8988T (cell line): ENCODE measurements around the gene ELP4.

Experiments used
- DNase-seq: peaks from one replicate; pipeline ENCODE4 v3.0.0; 2011

ELP4 gene

DNA sequence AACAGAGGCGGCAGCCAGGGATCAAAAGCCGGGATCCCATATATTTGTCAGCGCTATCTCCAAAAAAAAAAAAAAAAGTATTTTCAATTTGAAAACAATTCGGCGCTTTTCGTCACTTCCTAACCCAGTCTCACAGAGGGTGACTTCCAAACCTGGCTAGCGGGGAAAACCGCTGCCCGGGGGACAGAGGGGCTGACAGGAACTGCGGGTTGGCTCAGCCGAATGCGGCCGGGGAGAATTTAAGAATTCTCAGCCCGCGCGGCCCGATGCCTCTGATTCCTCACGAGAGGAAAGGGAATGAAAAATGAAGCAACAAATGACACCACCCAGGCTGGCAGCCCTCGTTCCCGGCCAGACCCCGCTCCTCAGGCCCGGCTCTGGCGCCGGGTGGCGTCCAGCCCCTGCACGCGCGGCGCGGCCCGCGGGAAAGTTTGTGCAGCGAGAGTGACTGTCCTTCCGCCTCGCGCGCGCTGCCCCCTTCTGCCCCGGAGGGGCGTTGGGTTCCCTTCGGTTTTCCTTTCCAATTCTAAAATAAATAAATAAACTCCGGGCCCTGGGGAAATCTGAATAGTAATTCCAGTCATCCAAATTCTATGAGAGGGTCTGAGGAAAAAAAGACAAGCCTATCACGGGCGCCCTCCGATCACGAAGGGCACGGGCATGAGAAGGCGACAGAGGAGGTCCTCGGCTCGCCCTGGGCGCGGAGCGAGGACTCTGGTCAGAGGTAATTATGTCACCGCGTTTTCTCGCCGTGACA lies 306.3 kb downstream of the ELP4 start:
- peak; percentile 79 for DNase-seq

DNA sequence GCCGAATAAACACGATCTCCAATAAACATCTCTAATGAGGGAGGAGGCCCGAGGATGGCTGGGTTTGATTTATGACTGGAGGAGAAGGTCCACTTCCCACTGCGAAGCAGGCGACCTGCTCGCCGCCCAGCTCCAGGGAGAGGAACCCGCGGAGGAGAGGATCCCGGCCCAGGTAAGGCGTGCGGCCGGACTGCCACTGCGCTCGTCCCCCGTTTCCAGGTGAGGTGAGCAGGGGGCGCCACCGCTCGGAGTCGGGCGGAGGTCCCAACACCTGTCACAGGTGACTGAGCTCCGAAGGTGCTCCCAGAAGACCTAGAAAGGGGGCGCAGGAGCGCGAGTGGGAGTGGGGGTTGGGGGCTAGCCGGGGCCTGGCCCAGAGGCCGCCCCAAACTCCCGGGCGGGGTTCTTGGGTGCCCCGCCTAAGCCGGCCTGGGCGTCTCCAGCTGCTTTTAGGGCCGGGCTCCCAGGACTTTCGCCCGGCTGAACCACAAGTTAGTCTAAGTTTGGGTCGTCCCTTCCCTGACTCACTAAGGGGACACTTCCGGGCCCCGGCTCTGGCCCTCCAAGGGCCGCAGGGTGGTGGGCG lies 307.0 kb downstream of the ELP4 start:
- DNase-seq = peak; percentile 50

DNA sequence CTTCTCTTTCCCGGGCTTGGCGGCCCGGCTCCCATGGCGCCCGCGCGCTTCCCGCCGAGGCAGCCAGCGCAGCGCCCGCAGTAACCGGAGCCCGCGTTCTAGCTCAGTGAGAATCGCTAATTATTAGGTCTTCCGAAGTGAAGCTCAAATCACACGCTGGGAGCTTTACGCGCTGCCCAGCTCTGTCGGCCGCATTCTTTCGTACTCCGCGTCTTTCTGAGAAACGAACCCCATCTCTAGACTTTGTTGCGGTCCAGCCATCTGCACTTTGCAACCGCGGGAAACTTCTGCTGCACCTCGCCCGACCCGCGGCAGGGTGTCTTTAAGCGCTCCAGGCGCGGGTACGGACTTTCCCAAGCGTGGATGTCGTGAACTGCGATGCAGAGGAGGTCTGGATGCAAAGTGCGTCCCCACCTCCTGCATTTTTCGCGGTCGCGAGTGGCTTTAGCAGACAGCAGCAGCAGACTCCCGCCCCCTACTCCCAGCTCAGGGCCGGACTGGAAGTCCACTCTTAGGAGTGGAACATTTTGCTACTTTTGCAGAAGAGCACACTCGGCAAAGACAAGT lies 307.6 kb downstream of the ELP4 start:
- peak; percentile 35 for DNase-seq

DNA sequence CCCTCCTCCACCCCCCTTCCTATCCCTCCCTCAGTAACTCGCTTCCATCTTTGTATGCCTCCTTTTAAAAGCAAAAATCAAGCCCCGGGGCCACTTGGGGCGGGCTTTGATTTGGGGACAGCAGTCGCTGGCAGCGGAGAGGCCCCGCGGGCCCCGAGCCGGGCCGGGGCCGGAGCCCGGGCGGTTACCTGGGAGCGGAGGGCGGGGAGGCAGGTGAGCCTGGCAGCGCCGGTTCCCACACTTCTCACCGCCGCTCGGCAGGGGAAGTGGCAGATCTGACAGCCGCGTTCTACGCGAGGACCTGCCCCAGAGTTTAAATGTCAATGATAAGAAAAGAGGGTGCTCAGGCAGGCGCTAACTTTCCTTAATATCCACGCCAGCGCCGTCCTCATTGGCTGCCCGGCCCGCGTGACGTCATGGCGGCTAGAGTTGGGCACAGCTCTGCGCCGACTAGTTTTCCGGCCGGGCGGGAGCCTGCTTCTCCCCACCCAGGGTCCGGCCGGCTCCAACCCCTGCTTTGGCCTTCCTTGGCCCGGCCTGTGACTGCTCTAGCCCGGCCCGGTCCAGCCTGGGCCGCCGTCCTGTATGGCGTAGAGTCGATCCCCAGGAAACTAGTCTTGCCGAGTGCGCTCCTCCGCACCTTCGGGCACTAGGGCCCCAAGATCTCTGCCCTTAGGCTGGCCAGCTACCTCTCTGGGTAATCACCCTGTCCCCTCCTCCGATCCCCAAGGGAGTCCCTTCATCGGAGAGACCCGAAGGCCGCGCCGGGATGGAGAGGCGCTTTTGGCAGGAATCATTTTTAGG lies 308.3 kb downstream of the ELP4 start:
- peak; percentile 31 for DNase-seq

DNA sequence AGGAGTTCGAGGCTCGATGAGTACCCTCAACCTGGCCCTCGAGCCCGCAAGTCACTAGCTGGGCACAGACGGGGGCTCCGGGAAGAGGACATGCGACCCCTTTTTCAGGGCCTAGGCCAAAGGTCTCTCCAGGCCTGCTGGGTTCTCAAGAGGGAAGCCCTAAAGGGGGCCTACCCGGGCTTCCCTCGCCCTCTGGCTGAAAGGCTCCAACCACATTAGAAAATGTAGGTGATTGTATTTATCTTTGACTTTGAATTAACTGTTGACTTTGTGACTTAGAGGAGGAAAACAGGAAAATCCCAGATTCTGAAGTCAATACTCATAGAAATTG lies 308.8 kb downstream of the ELP4 start:
- DNase-seq = peak; percentile 44

DNA sequence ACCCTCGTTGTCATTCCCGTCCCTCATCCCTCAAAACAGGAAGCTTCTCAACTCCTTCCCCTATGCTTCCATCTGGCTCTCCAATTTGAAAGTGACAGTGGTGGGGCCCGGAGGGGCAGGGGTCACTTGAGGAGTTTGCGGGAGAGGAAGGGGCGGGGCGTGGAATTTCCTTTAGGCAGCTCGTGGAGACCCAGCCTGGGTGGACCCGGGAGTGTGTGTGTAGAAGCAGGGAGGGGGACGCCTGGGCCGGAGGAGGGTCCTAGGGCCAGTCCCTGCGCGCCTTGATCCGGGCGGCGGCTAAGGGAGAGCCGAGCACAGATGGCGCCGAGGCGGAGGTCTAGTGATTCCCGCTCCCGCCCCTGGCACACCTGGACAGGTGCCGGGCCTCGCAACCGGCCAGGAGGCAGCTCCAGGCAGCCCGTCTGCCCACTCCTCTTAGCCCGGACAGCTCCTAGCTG lies 309.3 kb downstream of the ELP4 start:
- DNase-seq = peak; percentile 42

DNA sequence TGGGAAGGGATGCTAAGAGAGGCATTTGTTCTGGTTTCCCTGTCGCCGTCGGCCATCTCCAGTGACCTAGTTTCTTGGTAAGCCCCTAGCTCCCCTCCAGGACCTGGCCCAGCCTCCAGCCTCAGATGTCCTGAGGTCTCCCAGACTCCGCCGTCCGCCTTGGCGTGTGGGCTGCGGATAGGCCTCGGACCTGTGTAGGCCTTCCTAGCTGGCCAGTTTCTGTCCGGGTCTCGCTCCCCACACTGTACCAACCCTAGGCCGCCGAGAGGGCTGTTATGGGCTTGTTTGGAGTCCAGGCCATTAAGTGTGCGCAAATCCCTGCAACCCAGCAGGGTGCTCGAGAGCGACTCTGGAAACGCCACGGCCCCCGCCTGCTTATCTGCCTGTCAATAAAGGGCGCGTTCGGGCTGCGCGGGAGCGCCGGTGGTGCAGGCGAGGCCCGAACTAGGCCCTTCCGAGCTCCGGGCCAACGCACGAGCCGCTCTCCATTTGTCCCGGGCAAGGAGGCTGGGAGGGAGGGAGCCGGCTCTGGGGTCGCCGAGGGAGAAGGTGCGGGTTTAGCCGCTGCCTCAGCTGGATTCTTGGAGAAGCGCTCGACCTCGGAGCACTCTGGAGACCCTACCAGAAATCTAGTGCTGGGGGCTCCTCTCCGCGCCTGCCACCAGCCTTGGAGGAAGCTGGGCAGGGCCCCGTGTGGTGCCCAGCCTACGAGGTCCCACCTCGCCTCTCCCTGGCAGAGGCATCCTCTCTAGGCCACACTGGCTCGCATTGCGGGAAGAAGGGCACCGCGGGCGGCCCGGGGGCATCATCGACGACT lies 310.3 kb downstream of the ELP4 start:
- DNase-seq = no peak

DNA sequence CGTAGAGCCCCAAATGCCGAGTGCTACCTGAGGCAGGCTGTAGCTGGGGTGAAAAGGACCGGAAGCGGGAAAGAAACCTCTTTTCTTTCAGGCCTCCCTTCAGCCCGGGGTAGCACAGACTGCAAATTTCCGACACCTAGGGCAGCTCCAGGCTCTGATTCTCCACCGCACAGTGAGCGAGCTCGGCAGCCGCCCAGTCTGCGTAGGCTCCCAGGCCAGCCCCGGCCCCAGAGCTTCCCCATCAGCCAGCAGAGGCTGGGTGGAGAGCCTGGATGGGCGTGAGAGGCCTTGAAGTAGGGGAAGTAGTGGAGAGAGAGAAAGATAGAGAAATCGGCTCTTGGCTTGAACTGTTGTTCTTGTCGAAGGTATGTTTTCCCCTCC lies 310.9 kb downstream of the ELP4 start:
- DNase-seq = no peak

DNA sequence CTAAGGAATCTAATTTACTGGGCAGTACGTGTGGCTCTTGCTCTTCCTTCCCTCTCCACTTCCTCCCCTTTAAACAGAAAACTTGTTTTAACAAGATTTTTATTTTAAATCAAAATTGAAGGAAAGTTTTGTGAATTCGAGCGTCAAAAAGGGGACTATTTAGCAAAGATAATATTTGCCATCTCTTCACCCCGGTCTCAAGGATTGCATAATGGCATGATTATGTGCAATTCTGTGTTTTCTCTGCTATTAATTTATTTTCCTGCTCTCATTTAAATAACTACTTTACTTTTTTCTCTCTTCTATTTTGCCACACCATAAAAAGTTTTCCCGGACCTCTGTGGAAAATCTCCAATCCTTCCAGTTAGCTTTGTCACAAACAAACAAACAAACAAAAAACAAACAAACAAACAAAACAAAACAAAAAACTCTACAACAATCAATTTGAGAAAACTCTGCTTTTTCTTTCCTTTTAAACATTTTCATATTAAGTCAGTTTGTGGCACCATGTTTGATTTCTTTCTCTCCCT lies 311.7 kb downstream of the ELP4 start:
- no peak for DNase-seq

DNA sequence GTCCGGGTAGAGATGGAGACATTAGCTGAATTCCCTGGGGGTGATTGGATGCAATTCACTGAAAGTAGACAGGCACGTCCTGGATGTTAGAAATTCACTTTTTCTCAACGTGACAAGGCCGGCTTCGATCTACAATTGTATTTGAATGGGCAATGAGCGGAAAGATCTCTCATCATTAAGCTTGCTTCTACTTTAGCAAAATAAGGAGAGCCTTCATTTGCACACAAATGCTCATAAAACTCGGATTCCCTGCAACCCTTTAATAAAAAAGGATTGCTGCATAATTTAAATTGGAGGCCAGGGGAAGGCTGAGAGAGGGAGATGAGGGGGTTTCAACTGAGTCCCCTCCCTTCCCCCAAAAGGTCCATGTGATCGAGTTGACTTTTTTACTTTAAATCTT lies 312.2 kb downstream of the ELP4 start:
- no peak for DNase-seq

DNA sequence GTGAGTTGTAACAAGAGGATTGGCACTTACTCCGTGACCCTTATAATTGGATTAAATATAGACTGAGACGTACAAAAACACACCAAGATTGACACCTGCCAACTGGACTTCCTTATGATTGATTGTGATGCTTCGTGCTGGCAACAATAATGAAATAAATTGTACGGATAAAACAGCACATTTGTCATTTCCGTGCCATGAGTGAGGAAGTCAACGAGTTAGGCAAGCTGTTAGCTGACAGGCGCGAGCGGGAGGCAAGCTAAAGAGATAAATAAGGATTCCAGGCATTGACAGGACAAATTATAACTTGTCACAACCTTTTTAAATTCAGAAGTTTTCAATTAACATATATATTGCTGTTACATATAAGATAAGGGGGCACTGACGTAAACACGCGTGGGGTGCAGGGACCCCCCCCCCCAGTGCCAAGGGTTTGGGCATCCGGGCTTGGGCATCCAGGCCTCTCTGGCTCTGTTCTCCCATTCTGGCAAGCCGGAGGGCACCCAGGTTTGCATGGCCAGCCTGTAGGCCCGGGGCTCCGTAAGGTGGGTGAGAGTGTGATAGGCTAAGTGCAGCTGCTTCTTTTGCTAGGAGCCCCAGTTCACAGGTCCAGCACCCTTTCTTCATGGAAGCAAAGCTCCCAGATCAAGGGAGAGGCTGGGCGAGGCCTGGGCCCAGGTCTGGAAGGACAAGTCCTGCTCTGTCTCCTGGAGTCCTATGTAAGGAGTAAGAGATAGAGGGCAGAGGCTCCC lies 312.8 kb downstream of the ELP4 start:
- no peak for DNase-seq

DNA sequence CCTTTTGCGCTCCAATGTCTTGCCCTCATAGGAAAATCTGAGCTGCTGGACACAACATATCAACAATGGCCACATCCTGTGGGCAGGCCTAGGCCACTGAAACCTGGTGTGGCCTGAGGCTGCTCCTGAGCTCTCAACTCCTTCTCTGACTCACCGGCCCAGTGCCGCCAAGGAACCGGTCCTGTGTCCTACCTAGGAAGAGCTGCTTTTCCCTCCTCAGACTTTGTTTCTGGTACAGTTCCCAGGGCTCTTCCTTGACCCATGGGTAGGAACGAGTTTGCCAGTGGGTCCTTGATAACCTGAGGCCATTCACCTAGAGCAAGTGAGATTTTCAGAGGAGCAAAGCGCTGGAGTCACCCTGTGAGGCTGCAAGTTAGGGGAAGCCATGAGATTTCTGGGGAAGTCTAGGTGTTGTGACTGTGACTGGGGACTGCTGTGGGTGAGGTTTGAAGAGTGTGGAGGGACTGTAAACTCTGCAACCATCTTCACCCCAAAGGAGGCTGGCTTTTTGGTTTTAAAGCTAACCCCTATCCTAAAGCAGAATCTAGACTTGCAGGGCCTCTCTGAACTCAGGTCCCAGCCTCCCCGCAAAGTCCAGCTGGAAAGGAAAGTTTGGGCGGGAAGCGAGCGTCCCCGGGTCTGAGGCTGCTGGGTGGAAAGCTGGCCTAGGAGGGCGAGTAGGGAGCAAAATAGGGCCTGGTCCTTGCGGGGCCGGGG lies 313.5 kb downstream of the ELP4 start:
- DNase-seq = no peak

DNA sequence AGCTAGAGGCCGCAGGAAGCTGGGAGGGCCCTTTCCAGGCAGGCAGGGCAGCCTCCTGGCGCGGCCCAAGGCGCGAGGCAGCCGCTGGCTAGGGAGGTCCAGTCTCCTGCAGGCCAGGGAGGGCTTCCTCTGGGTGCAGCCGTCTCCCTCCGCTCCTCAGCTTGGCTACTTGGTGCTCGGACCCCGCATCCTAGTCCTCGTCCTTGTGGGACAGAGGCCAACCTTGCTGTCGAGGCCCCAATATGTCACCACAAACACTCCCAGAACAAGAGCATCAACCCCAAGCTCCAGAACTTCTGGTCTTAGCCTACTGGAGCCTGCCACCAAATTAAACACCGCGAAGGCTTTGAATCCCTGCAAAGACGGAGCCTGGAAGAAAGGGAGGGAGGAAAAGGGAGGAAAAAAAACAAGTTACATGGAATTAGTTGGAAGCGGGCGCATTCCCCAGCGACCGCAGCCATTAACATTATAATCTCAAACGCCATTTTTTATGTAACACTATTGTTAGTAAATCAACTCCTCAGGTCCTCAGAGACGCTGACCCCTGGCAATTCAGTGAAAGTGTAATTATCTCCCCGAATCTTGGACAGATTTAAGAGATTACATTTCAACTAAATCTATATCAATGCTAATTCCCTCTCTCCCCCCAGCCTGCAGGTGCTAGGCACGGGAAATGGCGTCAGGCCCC lies 314.2 kb downstream of the ELP4 start:
- no peak for DNase-seq

DNA sequence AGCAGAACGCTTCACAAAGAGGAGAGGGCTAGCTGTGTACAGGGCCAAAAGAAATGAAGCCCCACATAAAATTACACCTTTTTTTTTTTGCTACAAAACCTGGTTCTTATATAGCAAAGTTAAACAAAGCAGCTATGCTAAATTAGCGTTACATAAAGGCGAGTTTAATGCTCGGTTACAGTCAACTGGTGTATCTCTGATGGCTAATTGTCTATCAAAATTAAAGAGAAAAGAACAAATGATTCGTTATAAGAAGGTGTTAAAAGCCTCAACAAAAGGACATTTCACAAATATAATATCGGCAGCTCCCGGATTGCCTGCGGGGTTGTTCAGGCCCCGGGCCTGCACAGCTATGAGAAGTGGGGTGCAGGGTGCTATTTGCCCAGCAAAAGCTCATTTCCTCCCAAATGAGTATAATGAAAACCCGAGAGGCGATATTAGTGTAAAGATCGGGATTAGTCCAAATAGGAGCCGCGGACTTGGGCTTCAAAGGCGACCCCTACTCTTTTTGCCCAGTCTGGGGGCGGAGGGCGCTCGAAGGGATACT lies 314.8 kb downstream of the ELP4 start:
- DNase-seq = no peak

DNA sequence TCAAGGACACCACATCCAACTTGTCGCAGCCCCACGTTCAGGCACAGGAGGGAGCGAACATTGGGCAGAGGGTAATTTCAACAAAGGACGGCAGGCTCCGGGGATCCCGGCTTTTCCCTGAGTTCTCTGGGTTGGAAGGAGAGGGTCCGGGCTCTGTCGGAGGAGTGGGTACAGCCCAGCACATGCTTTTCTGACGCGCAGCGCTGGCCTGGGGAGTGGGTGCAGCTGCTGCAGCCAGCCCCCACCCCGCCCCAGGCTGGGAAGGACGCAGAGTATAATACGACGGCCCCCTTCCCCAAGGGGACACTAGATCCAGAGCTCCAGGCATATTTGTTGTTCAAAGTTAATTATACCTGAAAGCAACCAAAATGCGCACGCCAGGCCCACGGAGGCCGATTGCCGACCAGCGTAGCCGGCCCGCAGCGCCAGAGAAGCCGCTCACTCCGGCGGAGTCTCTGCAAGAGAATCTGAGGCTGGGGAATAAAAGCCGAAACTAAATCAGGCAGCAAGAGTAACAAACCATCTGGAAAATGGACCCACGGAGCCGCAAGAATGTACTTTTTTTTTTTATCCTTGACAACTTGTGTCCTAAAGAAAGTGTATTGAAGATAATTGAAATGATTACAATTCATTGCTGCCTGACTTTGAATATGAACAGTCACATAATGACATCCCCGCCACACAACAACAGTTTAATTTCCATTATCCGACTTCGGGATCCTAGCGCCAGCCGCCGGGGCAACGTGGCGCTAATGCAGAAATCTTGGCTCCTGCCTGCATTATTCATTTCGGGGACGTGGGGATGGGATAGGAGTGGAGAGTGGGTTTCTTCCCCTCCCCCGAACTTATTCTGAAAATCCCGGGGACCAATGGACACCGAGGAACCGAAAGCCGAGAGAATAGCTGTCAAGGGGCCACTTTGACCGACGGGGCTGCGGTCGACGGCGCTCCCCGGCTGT lies 315.6 kb downstream of the ELP4 start:
- peak; percentile 28 for DNase-seq

DNA sequence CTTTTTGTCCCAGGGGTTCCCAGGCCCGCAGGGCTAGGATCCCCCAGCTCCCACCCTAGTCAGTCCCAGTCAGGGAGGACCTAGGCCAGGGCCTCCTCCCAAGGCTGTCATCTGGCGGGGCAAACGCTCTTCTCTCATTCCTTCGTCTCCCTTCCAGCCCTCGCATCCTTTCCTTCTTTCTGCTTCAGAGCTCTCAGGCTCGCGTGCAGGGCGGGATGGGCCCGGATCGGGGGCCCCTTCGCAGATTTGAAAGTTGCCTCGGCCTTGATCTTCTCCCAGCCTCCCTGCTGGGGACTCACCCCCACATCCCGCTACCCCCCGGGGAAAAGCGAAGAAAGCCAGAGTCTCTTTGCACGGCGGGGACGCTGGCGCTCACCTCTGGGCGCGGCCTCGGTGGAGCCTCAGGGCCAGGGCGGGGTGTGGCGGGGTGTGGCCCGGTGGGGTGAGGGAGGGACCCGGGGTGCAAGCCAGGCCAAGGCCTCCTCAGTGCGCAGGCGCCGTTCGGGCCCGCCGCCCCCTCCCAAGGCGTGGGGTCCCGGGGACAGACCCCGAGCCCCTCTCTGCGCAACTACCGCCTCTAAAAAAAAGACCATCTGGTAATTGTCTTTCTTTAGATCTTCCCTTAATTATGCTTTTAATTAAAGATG lies 316.4 kb downstream of the ELP4 start:
- DNase-seq = no peak

DNA sequence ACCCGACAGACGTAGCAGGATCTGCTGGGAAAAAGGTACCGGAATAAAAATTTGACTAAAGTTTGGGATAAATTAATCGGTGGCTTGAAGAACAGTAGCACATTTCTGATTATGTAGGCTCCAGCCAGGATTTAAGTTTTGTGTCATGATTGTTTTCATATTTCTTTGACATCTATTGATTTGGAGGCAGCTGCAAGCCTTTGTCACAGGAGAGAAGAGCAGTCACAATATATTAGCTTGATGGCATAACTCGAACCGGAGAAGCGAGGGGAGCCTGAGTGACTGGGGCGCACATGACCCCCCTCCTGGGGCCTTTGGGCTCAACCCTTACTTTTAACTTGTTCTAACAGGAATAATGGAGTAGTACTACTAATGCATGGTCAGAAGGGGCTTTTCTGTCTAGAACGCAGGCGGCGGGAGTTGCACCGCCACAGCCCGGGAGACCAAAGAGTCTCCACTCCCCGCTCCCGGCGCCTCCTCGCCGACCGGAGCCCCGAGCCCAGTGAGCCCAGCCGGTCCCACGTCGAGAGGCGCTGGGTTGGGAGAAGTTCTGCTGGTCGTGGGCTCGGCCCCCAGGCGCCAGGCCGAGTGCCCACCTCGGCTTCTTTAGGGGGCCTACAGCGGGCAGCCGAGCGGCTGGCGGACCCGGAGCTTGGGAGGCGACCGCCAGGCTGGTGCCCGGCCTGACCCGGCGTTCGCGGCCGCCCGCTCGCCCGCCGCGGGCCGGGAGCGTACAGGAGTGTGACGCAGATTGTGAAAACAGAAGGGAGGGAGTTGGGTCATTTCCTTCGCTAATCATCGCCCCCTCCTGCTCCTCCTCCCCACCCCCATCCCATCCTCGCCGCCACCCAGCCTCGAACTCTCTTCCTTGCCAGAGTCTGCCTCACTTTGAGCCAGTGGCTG lies 317.2 kb downstream of the ELP4 start:
- DNase-seq = peak; percentile 23
